Esophagus muscularis mucosa (tissue), 4 donors: ENCODE data around the gene PACRG. TPM values are rescaled to one million over a fixed set of nuclear protein-coding genes. Genes with fewer than 3 reads are reported as not detected.

Experiments used
- DNase-seq: peaks from one replicate; pipeline ENCODE4 v3.0.0-alpha.2; 2017; ENCODE audit errors: extremely low spot score
- H3K27ac ChIP-seq, 4 donors: fragments of 200-600 bp; sonication (generic); replicated peaks in 1 of 4; 1 replicate in 3 of 4; 2 replicates in 1 of 4; pipeline ENCODE4 v1.5.1; 2016 to 2019; ENCODE audit warnings: mild to moderate bottlenecking in 1 of 4
- H3K27me3 ChIP-seq, 4 donors: fragments of 200-600 bp; sonication (generic); one replicate each; pipeline versions ENCODE4 v1.5.1 to v1.6.0; 2016 to 2019
- H3K36me3 ChIP-seq, 4 donors: fragments of 200-600 bp; sonication (generic); one replicate each; pipeline ENCODE4 v1.5.1; 2016 to 2019
- H3K4me1 ChIP-seq, 4 donors: fragments of 200-600 bp; sonication (generic); one replicate each; pipeline ENCODE4 v1.5.1; 2016 to 2019
- H3K4me3 ChIP-seq, 4 donors: fragments of 200-600 bp; sonication (generic); 1 replicate in 2 of 4; 2 replicates in 2 of 4; pipeline ENCODE4 v1.5.1; 2016 to 2019; ENCODE audit warnings: mild to moderate bottlenecking in 4 of 4, moderate library complexity in 1 of 4
- H3K9me3 ChIP-seq, 4 donors: fragments of 200-600 bp; sonication (generic); 1 replicate in 3 of 4; 2 replicates in 1 of 4; pipeline ENCODE4 v1.5.1; 2016 to 2019
- CTCF ChIP-seq, 3 experiments: fragments of 200-600 bp in 2 of 3; fragments of 450-650 bp in 1 of 3; sonication (generic) in 2 of 3; IDR thresholded peaks; one replicate each; pipeline ENCODE4 v1.5.1; 2017 to 2019; ENCODE audit warnings: antibody characterized with exemption in 3 of 3, mild to moderate bottlenecking in 2 of 3, moderate library complexity in 1 of 3
- EP300 ChIP-seq: sonication (generic); formaldehyde crosslinking; IDR thresholded peaks from one replicate; pipeline ENCODE4 v1.6.1; 2017; ENCODE audit warnings: antibody characterized with exemption
- POLR2A ChIP-seq: fragments of 450-650 bp; IDR thresholded peaks from one replicate; pipeline ENCODE4 v1.6.1; 2017; ENCODE audit warnings: antibody characterized with exemption, moderate library complexity, mild to moderate bottlenecking, low read depth
- POLR2AphosphoS5 ChIP-seq, 2 donors: sonication (generic); formaldehyde crosslinking; IDR thresholded peaks; one replicate each; pipeline ENCODE4 v1.6.1; 2017; ENCODE audit warnings: antibody characterized with exemption in 2 of 2
- WGBS: methylation state at CpG from one replicate; pipeline ENCODE4 v1.1.5; 2018; 5-methylcytosine and 5-hydroxymethylcytosine counted together
- intact Hi-C: fragments of 100-400 bp; cut with DNase I; formaldehyde crosslinking; loops from one replicate; pipeline ENCODE4 v1.15.1; 2023
- total RNA-seq, 4 donors: library from RNA; depleted of rRNA; stranded (reverse); fragments of >200 nt; gene quantifications; one replicate each; pipeline versions ENCODE4 v1.1.0 to v1.2.1, GENCODE V29; 2016

The PACRG gene
- total RNA-seq, 4 donors from 2014 or later = 1.3 to 3.5 (median 1.8) TPM; not detected in 1

GRCh38 chr6:162683135-162683534 lies 44.6 kb upstream of the PACRG start:
- intact Hi-C loops = no loop called here
- peaks cover 0 to 8% (median 6%) of the 10 kb centered on the region in 4 donors for H3K4me1 ChIP-seq
- no peaks in the 10 kb centered on the region for H3K9me3 ChIP-seq
- DNase-seq = no peak
- no peaks in the 10 kb centered on the region for H3K36me3 ChIP-seq
- TF ChIP-seq POLR2A (no peak), CTCF (IDR thresholded peaks at IDR 0.05) (no peak), POLR2AphosphoS5 (IDR thresholded peaks at IDR 0.05) (no peak), EP300 (no peak)
- no peaks in the 10 kb centered on the region for H3K27me3 ChIP-seq
- no peak overlapping the region for H3K27ac ChIP-seq
- 75% methylated on average over 4 of the region's 4 CpGs for WGBS
- no peak overlapping the region for H3K4me3 ChIP-seq

DNA sequence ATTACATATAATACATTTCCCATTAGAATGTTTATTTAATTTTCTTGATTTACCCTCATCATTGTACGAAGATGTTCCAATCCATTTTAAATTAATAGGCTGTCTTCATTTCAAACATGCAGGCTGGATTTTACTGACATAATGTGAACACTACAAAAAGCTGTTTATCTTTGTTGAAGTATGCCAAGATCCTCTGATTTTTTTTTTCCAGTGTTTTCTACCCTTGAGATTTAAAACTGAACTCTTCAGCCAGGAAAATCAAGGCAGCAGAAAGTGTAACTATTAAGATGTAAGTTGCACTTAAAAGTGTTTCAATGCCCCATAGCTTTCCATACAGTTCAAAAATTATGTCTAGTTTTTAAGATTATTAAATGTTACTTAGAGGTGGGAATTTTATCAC lies 43.7 kb upstream of the PACRG start:
- Histone ChIP-seq H3K4me3 (no peak overlapping the region), H3K27ac (no peak overlapping the region), H3K4me1 (peaks cover 0 to 13% (median 7%) of the 10 kb centered on the region in 4 donors), H3K9me3 (no peaks in the 10 kb centered on the region), H3K36me3 (no peaks in the 10 kb centered on the region), H3K27me3 (no peaks in the 10 kb centered on the region)
- 35% methylated on average over 1 of the region's 1 CpG for WGBS
- TF ChIP-seq EP300 (no peak), POLR2AphosphoS5 (IDR thresholded peaks at IDR 0.05) (no peak), CTCF (IDR thresholded peaks at IDR 0.05) (no peak), POLR2A (no peak)
- intact Hi-C loops = no loop called here
- DNase-seq = no peak

DNA sequence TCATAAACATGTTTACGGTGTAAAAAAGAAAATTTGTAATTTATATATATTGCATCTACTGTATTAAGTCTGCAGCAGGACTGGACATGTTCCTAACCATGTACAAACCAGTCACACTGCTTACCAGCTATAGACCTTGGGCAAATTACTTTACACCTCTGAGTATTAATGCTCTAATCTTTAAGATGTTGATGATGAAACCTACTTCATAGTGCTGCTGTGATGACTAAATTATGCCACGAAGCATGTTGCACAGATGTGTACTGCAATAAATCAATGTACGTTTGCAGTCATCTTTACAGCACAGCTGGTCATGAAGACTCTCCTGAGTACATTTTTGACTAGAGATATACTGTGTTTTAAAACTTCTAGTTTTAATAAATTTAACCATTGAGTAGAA lies 42.8 kb upstream of the PACRG start:
- DNase-seq = no peak
- Histone ChIP-seq H3K9me3 (no peaks in the 10 kb centered on the region), H3K27me3 (no peaks in the 10 kb centered on the region), H3K4me1 (peaks cover 0 to 13% (median 7%) of the 10 kb centered on the region in 4 donors), H3K36me3 (no peaks in the 10 kb centered on the region), H3K4me3 (no peak overlapping the region), H3K27ac (no peak overlapping the region)
- no peak for TF ChIP-seq CTCF (IDR thresholded peaks at IDR 0.05)
- TF ChIP-seq POLR2A = no peak
- no peak for TF ChIP-seq POLR2AphosphoS5 (IDR thresholded peaks at IDR 0.05)
- no peak for TF ChIP-seq EP300
- intact Hi-C loops = no loop called here
- WGBS = 93% methylated on average over 3 of the region's 3 CpGs

DNA sequence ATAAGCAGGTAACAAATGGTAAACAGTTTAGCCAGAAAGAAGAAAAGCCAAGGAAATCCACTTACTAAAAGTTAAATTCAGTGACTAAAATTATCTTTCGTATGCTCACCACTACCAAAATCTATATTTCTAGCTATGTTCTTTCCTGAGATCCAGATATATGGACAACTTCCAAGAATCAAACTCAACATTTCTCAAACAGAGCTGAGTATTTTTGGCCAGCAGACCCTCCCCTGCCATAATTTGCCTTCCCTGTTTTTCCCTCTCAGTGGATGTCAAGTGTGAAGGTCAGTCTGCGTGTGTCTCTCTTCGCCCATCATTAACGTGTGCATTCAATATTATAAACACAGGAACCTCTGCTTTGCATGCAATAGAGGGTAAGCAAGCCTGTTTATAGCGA lies 42.2 kb upstream of the PACRG start:
- H3K9me3 ChIP-seq = no peaks in the 10 kb centered on the region
- 84% methylated on average over 5 of the region's 5 CpGs for WGBS
- no peak for TF ChIP-seq POLR2AphosphoS5 (IDR thresholded peaks at IDR 0.05)
- TF ChIP-seq CTCF (IDR thresholded peaks at IDR 0.05) = no peak
- no peak for TF ChIP-seq EP300
- no peak for TF ChIP-seq POLR2A
- intact Hi-C loops = no loop called here
- no peaks in the 10 kb centered on the region for H3K27me3 ChIP-seq
- DNase-seq = no peak
- no peak overlapping the region for H3K27ac ChIP-seq
- H3K36me3 ChIP-seq = no peaks in the 10 kb centered on the region
- no peak overlapping the region for H3K4me3 ChIP-seq
- peaks cover 0 to 13% (median 7%) of the 10 kb centered on the region in 4 donors for H3K4me1 ChIP-seq

DNA sequence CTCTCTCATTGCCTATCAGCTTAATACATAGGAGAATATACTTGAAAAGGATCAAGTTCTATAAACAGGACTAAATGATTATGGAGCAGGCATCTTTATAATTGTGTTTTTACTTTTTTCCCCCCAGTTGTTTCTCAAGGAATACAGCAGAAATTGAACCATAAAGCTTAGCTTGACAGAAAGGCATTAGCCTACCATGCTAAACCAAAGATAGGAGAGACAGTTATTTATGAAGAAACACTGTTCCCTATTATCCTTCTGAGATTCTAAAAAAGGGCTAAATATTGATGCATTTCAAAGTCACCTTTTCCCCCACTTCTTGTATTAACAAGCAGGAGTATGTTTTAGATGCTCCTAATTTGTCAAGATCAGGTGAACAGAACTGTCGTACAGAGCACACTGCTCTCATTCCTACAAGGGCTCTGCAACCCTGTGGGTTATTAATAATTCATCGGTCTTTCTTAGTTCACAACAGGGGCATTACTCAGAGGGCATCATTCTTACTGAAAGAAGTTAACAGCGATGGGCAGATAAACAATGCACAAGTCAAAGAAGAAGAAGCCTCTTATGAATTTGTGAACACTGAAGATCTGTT lies 38.9 kb upstream of the PACRG start:
- WGBS = 73% methylated on average over 3 of the region's 3 CpGs
- intact Hi-C loops = no loop called here
- Histone ChIP-seq H3K4me3 (no peak overlapping the region), H3K27me3 (no peaks in the 10 kb centered on the region), H3K4me1 (peaks cover 0 to 12% (median 6%) of the 10 kb centered on the region in 4 donors), H3K27ac (no peak overlapping the region), H3K9me3 (no peaks in the 10 kb centered on the region), H3K36me3 (no peaks in the 10 kb centered on the region)
- no peak for DNase-seq
- TF ChIP-seq EP300 (no peak), CTCF (IDR thresholded peaks at IDR 0.05) (no peak), POLR2AphosphoS5 (IDR thresholded peaks at IDR 0.05) (no peak), POLR2A (no peak)
